ENCODE measurements around the gene CSK. TPM values are rescaled to one million over a fixed set of nuclear protein-coding genes. Genes with fewer than 3 reads are reported as not detected.

Gene CSK
- total RNA-seq, 1 donor from 2014 or later, result 27.9 TPM

DNA sequence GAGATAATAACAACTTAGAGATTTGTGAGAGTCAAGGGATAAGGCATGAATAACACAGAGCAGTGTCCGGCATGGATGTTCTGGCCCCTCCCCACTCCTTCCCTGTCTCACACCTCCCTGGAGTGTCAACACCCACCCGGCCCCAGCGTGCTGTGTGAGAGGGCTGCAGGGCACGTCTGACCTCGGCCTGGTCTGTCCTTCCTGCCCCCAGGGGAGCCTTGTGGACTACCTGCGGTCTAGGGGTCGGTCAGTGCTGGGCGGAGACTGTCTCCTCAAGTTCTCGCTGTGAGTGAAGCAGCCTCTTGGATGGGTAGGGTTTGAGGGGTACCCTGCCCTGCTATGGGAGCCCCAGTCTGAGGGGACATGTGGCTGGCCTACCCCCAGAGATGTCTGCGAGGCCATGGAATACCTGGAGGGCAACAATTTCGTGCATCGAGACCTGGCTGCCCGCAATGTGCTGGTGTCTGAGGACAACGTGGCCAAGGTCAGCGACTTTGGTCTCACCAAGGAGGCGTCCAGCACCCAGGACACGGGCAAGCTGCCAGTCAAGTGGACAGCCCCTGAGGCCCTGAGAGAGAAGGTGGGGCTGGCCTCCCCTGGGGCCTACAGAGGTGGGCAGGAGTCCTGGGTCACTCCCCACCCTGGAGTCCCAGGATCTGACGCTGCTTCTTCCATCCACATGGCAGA lies 19.6 kb downstream of the CSK start:
- no peak for DNase-seq (ENCODE audit: low read depth in 2 of 2)

- no peak for DNase-seq (ENCODE audit: low read depth in 2 of 2)
Observed at GRCh38 chr15:74802290-74802689, 20.4 kb downstream of the CSK start.

DNA sequence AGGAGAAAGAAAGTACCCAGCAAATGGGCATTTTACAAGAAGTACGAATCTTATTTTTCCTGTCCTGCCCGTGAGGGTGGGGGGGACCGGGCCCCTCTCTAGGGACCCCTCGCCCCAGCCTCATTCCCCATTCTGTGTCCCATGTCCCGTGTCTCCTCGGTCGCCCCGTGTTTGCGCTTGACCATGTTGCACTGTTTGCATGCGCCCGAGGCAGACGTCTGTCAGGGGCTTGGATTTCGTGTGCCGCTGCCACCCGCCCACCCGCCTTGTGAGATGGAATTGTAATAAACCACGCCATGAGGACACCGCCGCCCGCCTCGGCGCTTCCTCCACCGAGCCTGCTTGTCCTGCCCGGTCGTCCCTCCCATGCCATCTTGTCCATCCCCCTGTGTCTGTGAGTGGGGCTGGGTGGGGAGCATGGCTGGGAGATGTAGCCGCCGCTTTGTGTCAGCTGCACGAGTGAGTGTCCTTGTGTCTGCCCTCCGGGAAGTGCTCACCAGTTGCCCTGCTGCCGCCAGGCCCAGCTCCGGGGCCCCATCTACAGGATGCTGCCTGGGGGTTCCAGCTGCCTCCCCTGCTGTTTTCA lies 21.1 kb downstream of the CSK start:
- DNase-seq (ENCODE audit: low read depth in 2 of 2), result no peak

DNA sequence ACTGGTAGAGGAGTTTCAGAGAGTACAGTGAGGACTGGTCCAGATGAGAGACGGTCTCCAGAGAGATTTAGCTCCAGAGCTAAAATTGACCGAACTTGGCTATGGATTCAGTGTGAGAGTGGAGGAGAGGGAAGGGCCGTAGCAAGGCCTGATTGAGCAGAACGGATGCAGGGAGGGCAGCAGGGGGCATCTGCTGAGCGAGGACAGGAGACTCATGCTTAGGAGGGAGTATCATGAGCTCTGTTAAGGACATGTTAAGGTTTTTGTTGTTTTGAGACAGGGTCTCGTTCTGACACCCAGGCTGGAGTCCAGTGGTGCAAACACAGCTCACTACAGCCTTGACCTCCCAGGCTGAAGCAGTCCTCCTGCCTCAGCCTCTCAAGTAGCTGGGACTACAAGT lies 23.1 kb downstream of the CSK start:
- no peak for DNase-seq (ENCODE audit: low read depth in 2 of 2)

GRCh38 chr15:74807282-74807681 lies 25.4 kb downstream of the CSK start:
- no peak for DNase-seq (ENCODE audit: low read depth in 2 of 2)

DNA sequence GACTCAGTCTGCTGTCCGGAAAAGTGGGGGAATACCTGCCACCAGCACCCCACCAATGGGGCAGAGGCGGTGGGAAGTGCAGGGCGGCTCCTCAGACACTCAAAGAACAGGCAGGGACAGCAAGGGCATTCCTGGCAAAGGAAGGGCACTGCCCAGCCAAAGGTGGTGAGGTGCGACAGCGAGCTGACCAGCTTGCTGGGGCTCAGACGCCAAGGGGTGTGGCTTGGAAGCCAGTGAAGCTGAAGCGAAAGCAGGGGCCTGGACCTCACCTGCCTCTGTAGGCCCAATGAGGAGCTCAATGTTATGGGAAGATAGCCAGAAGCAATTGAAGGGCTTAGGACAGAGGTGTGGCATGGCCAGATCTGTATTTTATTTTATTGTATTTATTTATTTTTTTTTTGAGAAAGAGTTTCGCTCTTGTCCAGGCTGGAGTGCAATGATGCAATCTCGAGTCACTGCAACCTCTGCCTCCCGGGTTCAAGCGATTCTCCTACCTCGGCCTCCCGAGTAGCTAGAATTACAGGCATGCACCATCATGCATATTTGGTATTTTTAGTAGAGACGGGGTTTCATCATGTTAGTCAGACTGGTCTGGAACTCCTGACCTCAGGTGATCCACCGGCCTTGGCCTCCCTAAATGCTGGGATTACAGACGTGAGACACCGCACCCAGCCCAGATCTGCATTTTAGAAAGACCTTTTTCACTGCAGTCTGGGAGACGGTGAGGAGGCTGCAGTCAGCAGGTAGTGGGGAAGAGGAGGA lies 26.4 kb downstream of the CSK start:
- DNase-seq (ENCODE audit: low read depth in 2 of 2), result no peak

GRCh38 chr15:74808840-74809229 lies 27.0 kb downstream of the CSK start:
- DNase-seq (ENCODE audit: low read depth in 2 of 2), result no peak

- no peak for DNase-seq (ENCODE audit: low read depth in 2 of 2)
Observed at GRCh38 chr15:74809242-74809641, 27.4 kb downstream of the CSK start.

DNA sequence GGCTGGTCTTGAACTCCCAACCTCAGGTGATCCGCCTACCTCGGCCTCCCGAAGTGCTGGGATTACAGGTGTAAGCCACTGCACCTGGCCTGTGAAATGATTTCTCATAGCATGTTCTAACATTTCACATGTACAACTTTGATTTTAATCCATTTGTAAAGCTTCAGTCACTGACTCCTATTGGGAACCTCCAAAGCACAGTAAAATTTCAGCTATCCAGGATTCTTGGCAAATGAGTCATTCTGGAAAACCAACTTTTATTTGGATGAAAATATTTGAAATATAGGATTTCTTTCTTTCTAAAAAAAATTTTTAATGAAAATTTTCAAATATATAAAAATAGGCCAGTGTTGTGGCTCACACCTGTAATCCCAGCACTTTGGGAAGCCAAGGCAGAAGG lies 28.1 kb downstream of the CSK start:
- DNase-seq (ENCODE audit: low read depth in 2 of 2), result no peak

GRCh38 chr15:74812533-74812932 lies 30.7 kb downstream of the CSK start, which contains the start of gene LMAN1L:
LMAN1L (plus strand) TSS chr15:74812835; CDS start chr15:74812855, 20 bp downstream.
- DNase-seq (ENCODE audit: low read depth in 2 of 2), result no peak

DNA sequence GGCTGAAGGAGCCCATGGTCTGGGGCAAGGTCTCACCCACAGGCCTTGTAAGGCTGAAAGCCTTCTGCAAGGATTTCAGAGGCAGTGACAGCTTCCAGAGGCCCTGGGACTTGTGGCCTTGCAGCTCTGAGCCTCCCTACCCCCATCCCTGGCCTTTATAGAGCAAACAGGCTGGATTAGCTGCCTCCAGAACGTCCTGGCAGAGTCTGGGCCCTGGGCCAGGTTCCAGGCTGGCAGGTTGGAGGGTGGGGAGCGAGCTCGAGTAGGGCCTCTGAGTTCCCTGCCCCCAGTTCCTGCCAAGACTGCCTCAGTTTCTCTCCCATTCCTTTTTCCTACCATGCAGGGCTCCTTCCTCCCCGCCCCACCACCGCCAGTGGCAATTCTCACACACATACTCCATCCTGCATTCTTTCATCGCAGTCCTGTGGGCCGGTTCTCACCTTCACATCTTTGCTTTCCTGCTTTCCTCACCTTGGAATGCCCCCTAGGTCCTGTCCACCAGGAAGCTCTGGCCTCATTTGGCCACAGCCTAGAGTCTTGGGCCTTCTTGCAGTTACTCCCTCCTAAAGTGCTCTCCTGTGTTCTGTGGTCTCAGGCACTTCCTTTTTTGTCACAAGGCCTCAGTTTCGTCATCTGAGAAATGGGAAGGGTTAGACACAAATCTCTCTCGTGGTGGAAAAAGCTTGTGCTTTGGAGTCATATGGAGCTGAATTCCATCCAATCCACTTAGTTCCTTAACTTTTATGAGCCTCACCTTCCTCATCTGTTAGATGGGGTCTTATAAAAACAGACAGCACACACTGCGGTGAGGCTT lies 33.4 kb downstream of the CSK start:
- DNase-seq (ENCODE audit: low read depth in 2 of 2), result no peak

GRCh38 chr15:74815961-74816360 lies 34.1 kb downstream of the CSK start:
- DNase-seq (ENCODE audit: low read depth in 2 of 2), result no peak

- no peak for DNase-seq (ENCODE audit: low read depth in 2 of 2)
Observed at GRCh38 chr15:74816624-74817369, 34.9 kb downstream of the CSK start.

- peak in 1 of 2 donors; percentile 49 for DNase-seq (ENCODE audit: low read depth in 2 of 2)
Observed at GRCh38 chr15:74817370-74817737, 35.5 kb downstream of the CSK start.

GRCh38 chr15:74820056-74820455 lies 38.2 kb downstream of the CSK start:
- no peak for DNase-seq (ENCODE audit: low read depth in 2 of 2)

DNA sequence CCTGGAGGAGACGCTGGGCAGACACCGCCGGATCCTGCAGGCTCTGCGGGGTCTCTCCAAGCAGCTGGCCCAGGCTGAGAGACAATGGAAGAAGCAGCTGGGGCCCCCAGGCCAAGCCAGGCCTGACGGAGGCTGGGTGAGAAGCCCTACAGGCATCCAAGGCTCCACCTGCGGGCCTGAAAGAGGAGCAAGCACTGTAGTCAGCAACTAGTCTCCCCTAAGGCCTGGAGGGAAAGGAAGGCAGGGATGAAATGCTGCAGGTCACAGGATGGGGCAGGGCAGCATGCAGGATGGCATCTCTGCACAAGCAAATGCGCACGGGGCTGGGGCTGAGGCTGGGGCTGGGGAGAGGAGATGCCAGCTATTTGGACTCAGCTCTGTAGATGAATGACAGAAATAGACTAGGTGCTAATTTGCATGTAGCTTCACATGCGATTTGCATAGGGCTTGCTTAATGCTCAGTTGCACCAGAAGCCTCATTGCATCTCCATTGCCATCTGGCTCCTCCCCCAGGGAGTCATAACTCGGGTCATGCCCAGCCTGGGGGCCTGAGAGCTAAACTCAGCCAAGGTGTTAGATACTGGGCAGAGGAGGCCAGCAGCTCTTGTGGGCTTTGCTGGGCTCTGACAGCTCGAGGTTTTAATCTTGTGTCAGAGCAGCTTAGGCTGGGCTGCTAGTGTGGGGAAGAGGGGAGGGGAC lies 39.4 kb downstream of the CSK start:
- no peak for DNase-seq (ENCODE audit: low read depth in 2 of 2)

GRCh38 chr15:74821790-74822158 lies 39.9 kb downstream of the CSK start:
- DNase-seq (ENCODE audit: low read depth in 2 of 2), result no peak

- DNase-seq (ENCODE audit: low read depth in 2 of 2), result no peak
Observed at GRCh38 chr15:74822233-74822632, 40.4 kb downstream of the CSK start.

DNA sequence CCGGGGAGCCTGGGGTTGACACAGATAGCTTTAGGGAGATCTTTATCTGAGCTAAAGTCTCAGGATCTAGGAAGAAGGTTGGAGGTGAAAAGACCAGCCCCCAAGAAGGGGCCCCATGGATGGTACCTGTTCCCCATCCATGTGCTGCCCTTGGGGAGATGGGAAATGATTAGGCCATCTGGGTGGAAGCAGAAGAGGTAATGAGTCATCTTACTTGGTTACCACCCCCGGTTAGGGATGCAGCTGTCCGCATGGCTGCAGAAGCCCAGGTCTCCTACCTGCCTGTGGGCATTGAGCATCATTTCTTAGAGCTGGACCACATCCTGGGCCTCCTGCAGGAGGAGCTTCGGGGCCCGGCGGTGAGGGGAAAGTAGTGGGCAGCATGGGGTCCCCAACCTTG lies 41.4 kb downstream of the CSK start:
- DNase-seq (ENCODE audit: low read depth in 2 of 2), result no peak

DNA sequence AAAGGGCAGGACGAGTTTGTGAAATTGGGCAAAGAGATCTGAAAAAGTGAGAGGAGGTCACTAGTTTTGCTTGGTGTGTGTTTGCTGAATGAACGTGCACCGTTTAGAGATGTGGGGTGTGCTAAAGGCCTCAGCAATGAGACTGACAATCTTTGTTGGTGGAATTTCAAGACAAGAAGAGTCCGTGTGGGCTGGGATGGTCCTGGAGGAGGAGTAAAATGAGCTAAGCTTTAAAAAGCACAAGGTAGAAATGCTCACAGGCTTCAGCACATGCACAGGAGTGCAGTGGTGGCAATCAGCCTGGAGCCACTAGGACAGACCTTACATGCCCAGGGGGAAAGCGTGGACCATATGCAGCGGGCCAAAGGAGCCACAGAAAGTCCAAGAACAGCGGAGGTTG lies 43.1 kb downstream of the CSK start:
- no peak for DNase-seq (ENCODE audit: low read depth in 2 of 2)

- no peak for DNase-seq (ENCODE audit: low read depth in 2 of 2)
Observed at GRCh38 chr15:74825866-74826265, 44.0 kb downstream of the CSK start.

Measured in dermis microvascular lymphatic vessel endothelial cell (primary cell).